Measurements from ENCODE around the gene DR1.
"Not testable (repeated sequence)": the region's sequence is repeated elsewhere in the genome, so short reads cannot be mapped to it uniquely, and the experiment has no call there.

Gene DR1

GRCh38 chr1:93386268-93386667 lies 40.6 kb downstream of the DR1 start:
- not testable (repeated sequence) for DNase-seq (ENCODE audit: low spot score)

- no peak for DNase-seq (ENCODE audit: low spot score)
Measured at GRCh38 chr1:93394514-93394913, 48.8 kb downstream of the DR1 start.

DNA sequence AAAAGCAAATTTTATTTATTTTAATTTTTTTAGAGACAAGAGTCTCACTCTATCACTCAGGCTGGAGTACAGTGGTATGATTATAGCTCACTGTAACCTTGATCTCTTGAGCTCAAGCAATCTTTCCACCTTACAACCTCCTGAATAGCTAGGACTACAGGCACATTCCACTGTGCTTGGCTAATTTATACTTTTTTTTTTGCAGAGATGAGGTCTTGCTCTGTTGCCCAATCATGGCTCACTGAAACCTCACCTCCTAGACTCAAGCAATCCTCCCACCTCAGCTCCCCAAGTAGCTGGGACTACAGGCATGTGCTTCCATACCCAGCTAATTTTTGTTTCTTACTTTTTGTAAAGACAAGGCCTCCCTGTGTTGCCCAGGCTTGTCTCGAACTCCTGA lies 49.5 kb downstream of the DR1 start:
- no peak for DNase-seq (ENCODE audit: low spot score)

- DNase-seq (ENCODE audit: low spot score), result no peak
Measured at GRCh38 chr1:93399781-93400180, 54.1 kb downstream of the DR1 start.

GRCh38 chr1:93408203-93408602 lies 62.5 kb downstream of the DR1 start:
- DNase-seq (ENCODE audit: low spot score), result no peak

GRCh38 chr1:93411000-93411399 lies 65.3 kb downstream of the DR1 start:
- no peak for DNase-seq (ENCODE audit: low spot score)

DNA sequence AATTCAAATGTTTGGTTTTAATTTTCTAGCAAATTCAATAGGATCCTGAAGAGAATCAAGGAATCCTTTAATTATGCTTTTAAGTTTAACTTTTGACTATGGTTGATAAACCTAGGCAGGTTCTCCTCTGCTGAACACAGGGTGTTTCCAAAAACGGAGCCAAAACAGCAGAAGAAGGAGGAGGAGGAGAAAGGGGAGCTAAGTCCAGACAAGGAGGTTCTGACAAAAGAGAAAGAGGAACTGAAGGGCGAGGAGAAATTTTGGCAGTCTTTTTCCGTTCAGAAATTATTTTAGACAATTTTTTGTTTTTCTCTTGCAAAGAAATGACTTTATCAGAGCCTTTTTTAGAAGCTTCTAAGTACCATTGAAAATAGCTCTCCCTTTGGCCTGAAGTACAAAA lies 69.0 kb downstream of the DR1 start:
- DNase-seq (ENCODE audit: low spot score), result no peak

- no peak for DNase-seq (ENCODE audit: low spot score)
Measured at GRCh38 chr1:93415296-93415695, 69.6 kb downstream of the DR1 start.

GRCh38 chr1:93416183-93416582 lies 70.5 kb downstream of the DR1 start:
- no peak for DNase-seq (ENCODE audit: low spot score)
